WI38 (cell line): Measurements from ENCODE around the gene C16orf96.

Source experiments
- H3K4me3 ChIP-seq: 2 replicates; pipeline ENCODE4 v1.5.1; 2011; ENCODE audit warnings: low read depth, mild to moderate bottlenecking, control low read depth, low read length
- TF ChIP-seq, protein P1 (sequence below): IDR thresholded peaks from 2 replicates; pipeline ENCODE4 v1.5.1; 2012; ENCODE audit warnings: low read depth, mild to moderate bottlenecking, control low read depth, low read length

C16orf96 gene

DNA sequence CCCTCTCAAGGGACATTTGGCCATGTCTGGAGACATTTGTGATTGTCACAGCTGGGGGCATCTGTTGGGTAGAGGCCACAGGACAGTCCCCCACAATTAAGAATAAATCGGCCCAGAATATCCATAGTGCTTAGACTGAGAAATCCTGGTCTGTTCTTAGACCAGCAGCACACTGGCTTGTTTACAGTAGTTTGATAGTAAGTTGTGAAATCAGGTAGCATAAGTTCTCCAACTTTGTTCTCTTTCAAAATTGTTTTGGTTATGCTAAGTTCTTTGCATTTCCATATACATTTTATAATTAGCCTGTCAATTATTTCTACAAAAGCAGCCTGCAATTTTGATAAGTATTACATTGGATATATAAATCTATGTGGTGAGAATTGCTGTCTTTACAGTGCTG lies 75.3 kb downstream of the C16orf96 start:
- no peak overlapping the region for H3K4me3 ChIP-seq
- TF ChIP-seq, protein P1, sequence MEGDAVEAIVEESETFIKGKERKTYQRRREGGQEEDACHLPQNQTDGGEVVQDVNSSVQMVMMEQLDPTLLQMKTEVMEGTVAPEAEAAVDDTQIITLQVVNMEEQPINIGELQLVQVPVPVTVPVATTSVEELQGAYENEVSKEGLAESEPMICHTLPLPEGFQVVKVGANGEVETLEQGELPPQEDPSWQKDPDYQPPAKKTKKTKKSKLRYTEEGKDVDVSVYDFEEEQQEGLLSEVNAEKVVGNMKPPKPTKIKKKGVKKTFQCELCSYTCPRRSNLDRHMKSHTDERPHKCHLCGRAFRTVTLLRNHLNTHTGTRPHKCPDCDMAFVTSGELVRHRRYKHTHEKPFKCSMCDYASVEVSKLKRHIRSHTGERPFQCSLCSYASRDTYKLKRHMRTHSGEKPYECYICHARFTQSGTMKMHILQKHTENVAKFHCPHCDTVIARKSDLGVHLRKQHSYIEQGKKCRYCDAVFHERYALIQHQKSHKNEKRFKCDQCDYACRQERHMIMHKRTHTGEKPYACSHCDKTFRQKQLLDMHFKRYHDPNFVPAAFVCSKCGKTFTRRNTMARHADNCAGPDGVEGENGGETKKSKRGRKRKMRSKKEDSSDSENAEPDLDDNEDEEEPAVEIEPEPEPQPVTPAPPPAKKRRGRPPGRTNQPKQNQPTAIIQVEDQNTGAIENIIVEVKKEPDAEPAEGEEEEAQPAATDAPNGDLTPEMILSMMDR = no peak

DNA sequence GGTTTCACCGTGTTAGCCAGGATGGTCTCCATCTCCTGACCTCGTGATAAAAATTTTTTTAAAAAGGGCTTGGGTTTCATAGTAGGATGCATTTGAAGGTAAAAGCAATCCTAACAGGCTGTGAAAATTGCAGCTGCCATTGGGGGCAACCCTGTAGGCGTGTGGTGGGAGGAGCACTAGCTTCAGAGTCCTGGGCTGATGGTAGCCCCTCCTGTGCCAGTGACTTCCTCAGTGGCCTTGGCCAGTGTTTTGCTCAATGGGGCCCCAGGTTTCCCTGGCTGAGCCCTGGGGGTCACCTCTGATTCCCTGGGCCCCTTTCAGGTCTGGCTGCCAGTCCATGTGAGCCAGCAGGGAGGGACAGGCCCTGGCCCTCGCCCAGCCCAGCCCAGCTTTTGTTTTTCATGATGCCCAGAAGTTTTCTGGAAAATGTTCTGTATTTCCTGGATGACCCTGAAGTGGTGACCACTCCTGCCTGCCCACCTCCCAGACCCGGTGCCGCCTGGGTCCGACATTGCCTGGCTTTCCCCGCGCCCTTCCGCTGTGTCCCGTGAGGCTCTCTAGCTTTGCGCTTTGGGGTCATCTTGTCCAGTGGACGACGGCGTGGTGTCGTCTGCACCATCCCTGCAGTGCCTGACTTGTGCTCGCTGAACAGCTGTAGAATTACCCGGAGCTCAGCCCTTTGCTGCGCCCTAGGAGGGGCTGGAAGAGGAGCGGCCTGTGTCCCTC lies 77.9 kb downstream of the C16orf96 start:
- TF ChIP-seq, protein P1 = no peak
- no peak overlapping the region for H3K4me3 ChIP-seq

DNA sequence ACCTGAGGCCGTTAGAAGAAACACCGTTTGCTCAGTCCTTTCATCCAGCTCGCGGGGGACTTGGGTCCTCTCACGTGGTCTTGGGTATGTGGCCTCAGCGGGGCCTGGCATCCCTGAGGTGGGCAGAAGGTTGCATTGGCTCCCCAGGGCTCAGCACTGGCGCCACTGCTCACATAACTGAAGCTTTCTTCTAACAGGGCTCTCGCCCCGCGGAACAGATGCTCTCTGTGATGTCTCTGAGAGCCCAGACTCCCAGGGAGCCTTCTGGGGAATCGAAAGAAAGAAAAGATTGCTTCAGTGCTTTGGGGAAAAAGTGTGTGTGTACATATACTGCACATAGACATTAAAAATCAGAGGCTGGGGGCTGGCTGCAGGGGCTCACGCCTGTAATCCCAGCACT lies 78.6 kb downstream of the C16orf96 start:
- TF ChIP-seq, protein P1 = no peak
- H3K4me3 ChIP-seq = no peak overlapping the region

DNA sequence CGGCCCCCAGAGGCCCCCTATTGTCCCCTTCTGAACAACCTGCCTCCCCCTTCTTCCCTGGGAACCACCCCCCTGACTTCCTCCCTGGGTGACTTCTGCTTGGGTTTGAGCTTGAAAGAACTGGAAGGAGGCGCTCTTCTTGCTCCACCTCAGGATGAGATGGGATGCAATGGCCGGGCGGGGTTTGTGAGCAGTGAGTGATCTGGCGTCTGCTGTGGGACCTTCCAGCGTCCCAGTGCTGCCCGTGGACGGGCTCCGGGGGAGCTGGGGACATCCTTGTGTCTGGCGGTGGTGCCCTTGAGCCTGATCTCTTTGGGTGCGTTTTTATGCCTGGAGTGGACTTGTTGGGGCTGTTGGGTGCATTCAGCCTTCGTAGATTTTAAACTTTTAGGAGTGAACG lies 80.1 kb downstream of the C16orf96 start:
- no peak overlapping the region for H3K4me3 ChIP-seq
- TF ChIP-seq, protein P1 = no peak

DNA sequence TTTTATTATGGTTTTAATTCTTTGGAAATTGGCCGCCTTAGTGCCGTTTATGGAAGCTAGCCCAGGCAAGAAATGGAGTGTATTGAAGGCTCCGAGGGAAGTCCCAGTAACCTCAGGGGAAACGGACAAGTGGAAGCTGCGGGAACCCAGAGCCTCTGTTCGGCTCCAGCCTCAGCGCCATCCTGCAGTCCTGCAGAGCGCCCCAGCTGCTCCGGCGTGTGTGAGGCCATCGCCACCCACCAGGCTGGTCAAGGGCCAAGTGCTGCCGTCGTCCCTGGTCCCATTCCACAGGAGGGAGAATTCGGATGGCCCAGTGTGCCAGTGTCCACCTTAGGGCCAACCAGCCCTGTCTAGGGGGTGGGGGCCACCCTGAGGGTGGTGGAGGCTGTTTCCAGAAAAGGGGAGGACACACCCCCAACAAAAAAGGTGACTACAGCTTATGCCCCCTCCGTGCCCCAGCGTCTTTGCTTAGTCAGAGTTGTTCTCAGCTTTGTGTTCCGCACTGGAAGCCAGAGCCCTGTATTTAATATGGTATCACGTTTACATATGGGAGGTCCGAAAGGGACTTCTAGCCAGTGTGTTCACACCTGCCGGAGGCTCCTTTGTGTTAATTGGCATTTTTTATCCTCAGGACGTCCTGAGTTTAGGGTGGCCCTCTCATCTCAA lies 81.5 kb downstream of the C16orf96 start:
- TF ChIP-seq, protein P1 = no peak
- H3K4me3 ChIP-seq = no peak overlapping the region

DNA sequence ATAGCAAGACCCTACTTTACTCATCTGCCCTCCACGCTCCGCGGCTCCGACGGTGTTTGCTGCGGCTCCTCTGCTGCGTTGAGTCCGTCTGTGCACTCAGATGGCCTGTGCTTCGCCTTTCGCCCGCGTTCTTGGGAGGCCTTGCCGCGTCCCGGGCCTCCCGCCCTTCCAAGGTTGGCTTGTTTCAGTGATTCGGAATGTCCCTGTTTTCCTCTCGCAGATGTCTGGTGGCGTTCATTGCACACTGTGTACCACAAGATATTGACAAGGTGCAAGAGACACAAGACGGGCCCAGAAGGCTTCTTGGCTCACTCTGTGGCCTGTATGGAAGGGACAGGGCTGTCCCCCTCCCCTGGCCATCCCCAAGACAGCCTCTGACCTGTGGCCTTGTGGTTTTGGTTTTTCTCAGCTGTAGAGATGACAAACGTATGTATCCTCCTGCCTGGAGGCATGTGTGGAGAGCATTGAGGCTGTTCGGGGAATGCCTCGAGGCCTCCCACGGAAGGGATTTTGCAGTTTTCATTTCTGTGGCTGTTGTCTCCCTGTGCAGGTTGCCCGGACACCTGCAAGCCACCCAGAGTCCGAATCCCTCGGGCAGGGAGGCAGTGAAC lies 83.9 kb downstream of the C16orf96 start:
- no peak overlapping the region for H3K4me3 ChIP-seq
- TF ChIP-seq, protein P1 = no peak
